GM12878 (cell line): ENCODE results near the gene PLXNA2. TPM values are rescaled to one million over a fixed set of nuclear protein-coding genes. Genes with fewer than 3 reads are reported as not detected.

Experiments
- ATAC-seq: fragments of 200-7000 bp; cut with Tn5 transposase; 3 replicates; pipeline ENCODE4 v1.9.1; 2020; ENCODE audit warnings: mild to moderate bottlenecking, moderate library complexity
- BruUV-seq: library from RNA; stranded (reverse); fragments of 400-500 nt; replicated peaks from 2 replicates; lab custom pipeline; 2021; lab: Mats Ljungman, UMichigan
- CTCF ChIA-PET: fragments of 300-600 bp; sonication (Branson Sonifier 250); formaldehyde crosslinking; extraction: SDS; loops from one replicate; lab custom pipeline; 2021; ENCODE audit warnings: inconsistent platforms; lab: Yijun Ruan, JAX
- POLR2A ChIA-PET: fragments of 350-600 bp; formaldehyde crosslinking; extraction: SDS; loops from one replicate; lab custom pipeline; 2021; ENCODE audit warnings: inconsistent platforms; lab: Charles Lee
- RAD21 ChIA-PET: fragments of 300-600 bp; sonication (Branson Sonifier 250); formaldehyde crosslinking; loops from one replicate; lab custom pipeline; 2023; ENCODE audit warnings: antibody characterized with exemption; ENCODE audit not compliant: unreplicated experiment; lab: Charles Lee
- SMC1A ChIA-PET: fragments of 300-600 bp; sonication (Branson Sonifier 250); formaldehyde crosslinking; loops from one replicate; lab custom pipeline; 2023; ENCODE audit not compliant: unreplicated experiment, uncharacterized antibody; lab: Charles Lee
- DNase-seq: peaks from one replicate; pipeline ENCODE4 v3.0.0-alpha.2; 2011; ENCODE audit warnings: low read depth, low spot score
- FAIRE-seq: peaks from 3 replicates; lab custom pipeline; 2011; peaks lifted over from hg19 to GRCh38; lab: Jason Lieb, UNC
- H2AFZ ChIP-seq: 2 replicates; pipeline ENCODE4 v1.6.0; 2011; ENCODE audit warnings: low read depth, low read length, control low read depth; ENCODE audit not compliant: control insufficient read depth
- H3K27ac ChIP-seq: 2 replicates; pipeline ENCODE4 v1.5.1; 2011; ENCODE audit warnings: control low read depth; ENCODE audit not compliant: control insufficient read depth, insufficient read depth
- H3K27me3 ChIP-seq, 2 experiments: replicated peaks in 1 of 2; 2 replicates each; pipeline versions ENCODE4 v1.6.0 to v1.6.1; 2011; ENCODE audit warnings: low read length in 1 of 2; ENCODE audit not compliant: control insufficient read depth in 2 of 2, insufficient read depth in 2 of 2
- H3K36me3 ChIP-seq, 2 experiments: 2 replicates each; pipeline ENCODE4 v1.5.1; 2011; ENCODE audit warnings: low read length in 1 of 2; ENCODE audit not compliant: control insufficient read depth in 2 of 2, insufficient read depth in 2 of 2
- H3K4me1 ChIP-seq: 2 replicates; pipeline ENCODE4 v1.6.1; 2011; ENCODE audit warnings: mild to moderate bottlenecking, low read length, moderate library complexity, mixed read lengths; ENCODE audit not compliant: control insufficient read depth, insufficient read depth
- H3K4me2 ChIP-seq: 2 replicates; pipeline ENCODE4 v1.6.0; 2011; ENCODE audit warnings: control low read depth; ENCODE audit not compliant: control insufficient read depth, insufficient read depth
- H3K4me3 ChIP-seq: fragments of 200-600 bp; sonication (generic); 2 replicates; pipeline ENCODE4 v1.5.1; 2016
- H3K79me2 ChIP-seq: 2 replicates; pipeline ENCODE4 v1.6.0; 2011; ENCODE audit warnings: low read length; ENCODE audit not compliant: control insufficient read depth, insufficient read depth
- H3K9ac ChIP-seq: 2 replicates; pipeline ENCODE4 v1.8.0; 2011; ENCODE audit warnings: low read length, control low read depth, mixed read lengths; ENCODE audit not compliant: control insufficient read depth, insufficient read depth
- H3K9me3 ChIP-seq: replicated peaks from 3 replicates; pipeline ENCODE4 v1.5.1; 2011; ENCODE audit warnings: mild to moderate bottlenecking, low read length; ENCODE audit not compliant: control insufficient read depth, insufficient read depth
- H4K20me1 ChIP-seq: 2 replicates; pipeline ENCODE4 v1.6.0; 2011; ENCODE audit not compliant: control insufficient read depth, insufficient read depth
- FOXK2 ChIP-seq: fragments of 450-650 bp; IDR thresholded peaks from 2 replicates; pipeline ENCODE4 v1.6.1; 2017; ENCODE audit warnings: mild to moderate bottlenecking, moderate library complexity
- SMAD1 ChIP-seq: fragments of 450-650 bp; IDR thresholded peaks from 2 replicates; pipeline ENCODE4 v1.6.1; 2018; ENCODE audit warnings: mild to moderate bottlenecking, low read depth; ENCODE audit not compliant: partially characterized antibody
- SMC3 ChIP-seq: IDR thresholded peaks from 2 replicates; pipeline ENCODE4 v1.6.1; 2011; ENCODE audit warnings: low read length, improper control_type of control experiment, borderline replicate concordance
- WGBS: methylation state at CpG from one replicate; pipeline ENCODE4 v1.1.6; 2016; ENCODE audit warnings: low lambda C conversion rate; ENCODE audit not compliant: insufficient replicate concordance, insufficient coverage; ENCODE audit errors: missing lambda C conversion rate; 5-methylcytosine and 5-hydroxymethylcytosine counted together
- in situ Hi-C: fragments of 300-500 bp; cut with MboI; formaldehyde crosslinking; loops from 9 replicates; pipeline ENCODE4 v1.14.3; 2018; ENCODE audit warnings: mixed read lengths
- intact Hi-C: fragments of 100-400 bp; cut with micrococcal nuclease; formaldehyde crosslinking; loops from one replicate; pipeline ENCODE4 v1.14.2; 2022; ENCODE audit not compliant: unreplicated experiment
- polyA plus RNA-seq, 11 experiments: library from polyadenylated mRNA; depleted of rRNA in 4 of 11; unstranded in 6 of 11; stranded (reverse) in 5 of 11; fragments of >200 nt; fragmentation: Nextera tagmentation in 4 of 11; fragmentation: Illumina TruSeq in 1 of 11; extraction: Ambion mirVana in 4 of 11; extraction: Trizol in 1 of 11; gene quantifications; 1 replicate in 1 of 11; 2 replicates in 10 of 11; pipeline versions ENCODE4 v1.2.1 to v1.2.3, GENCODE V29; 2011 to 2016; ENCODE audit warnings: inconsistent platforms in 2 of 11, missing spikeins in 2 of 11, low read depth in 1 of 11
- total RNA-seq, 4 experiments: library from RNA; depleted of rRNA in 3 of 4; stranded (reverse); fragments of >200 nt in 3 of 4; fragmentation: Illumina TruSeq in 1 of 4; extraction: Trizol in 1 of 4; gene quantifications; 2 replicates each; pipeline versions ENCODE4 v1.2.1 to v1.2.3, GENCODE V29; 2013 to 2021
- TF ChIP-seq, protein P1 (sequence below): fragments of 450-650 bp; IDR thresholded peaks from 2 replicates; pipeline ENCODE4 v1.6.1; 2017; ENCODE audit warnings: mild to moderate bottlenecking, moderate library complexity
- TF ChIP-seq, protein P2 (sequence below), 3 experiments: IDR thresholded peaks in 2 of 3; conservative IDR thresholded peaks in 1 of 3; 2 replicates each; pipeline ENCODE4 v1.5.1; 2011; ENCODE audit warnings: low read depth in 3 of 3, low read length in 3 of 3, mild to moderate bottlenecking in 3 of 3, control low read depth in 2 of 3, moderate library complexity in 2 of 3, inconsistent platforms in 1 of 3, mixed read lengths in 1 of 3; ENCODE audit not compliant: control insufficient read depth in 2 of 3, insufficient read depth in 1 of 3; ENCODE audit errors: extremely low read depth in 1 of 3

The PLXNA2 gene
- total and polyA plus RNA-seq, 10 of the 15 experiments (the other 5 are each of a cell fraction or from before 2014, with no cell fraction given): under 0.01 to 0.08 (median 0.07) TPM; not detected in 4

GRCh38 chr1:208045463-208046260 is 198.5 kb downstream of the PLXNA2 start:
- CTCF ChIA-PET: interaction anchor here (0.7 to 1.1 kb wide), 2 partner anchors 10 to 169 kb away, joined by 3 read pairs; no protein-coding TSS in a partner anchor

More at GRCh38 chr1:208045463-208046260, 198.5 kb downstream of the PLXNA2 start:
- SMC1A ChIA-PET: interaction anchor here (0.6 kb wide), 1 partner anchor 19 kb away, joined by 3 read pairs; no protein-coding TSS in a partner anchor
- Histone ChIP-seq H4K20me1 (no peaks in the 10 kb centered on the region), H2AFZ (no peak overlapping the region), H3K4me3 (no peak overlapping the region), H3K79me2 (no peaks in the 10 kb centered on the region), H3K27ac (no peak overlapping the region), H3K4me2 (no peak overlapping the region), H3K9me3 (no peaks in the 10 kb centered on the region), H3K4me1 (no peaks in the 10 kb centered on the region), H3K36me3 (no peaks in the 10 kb centered on the region), H3K9ac (no peak overlapping the region), H3K27me3 (no peaks in the 10 kb centered on the region; a peak in 2 of 4 replicates)
- TF ChIP-seq, protein P1, sequence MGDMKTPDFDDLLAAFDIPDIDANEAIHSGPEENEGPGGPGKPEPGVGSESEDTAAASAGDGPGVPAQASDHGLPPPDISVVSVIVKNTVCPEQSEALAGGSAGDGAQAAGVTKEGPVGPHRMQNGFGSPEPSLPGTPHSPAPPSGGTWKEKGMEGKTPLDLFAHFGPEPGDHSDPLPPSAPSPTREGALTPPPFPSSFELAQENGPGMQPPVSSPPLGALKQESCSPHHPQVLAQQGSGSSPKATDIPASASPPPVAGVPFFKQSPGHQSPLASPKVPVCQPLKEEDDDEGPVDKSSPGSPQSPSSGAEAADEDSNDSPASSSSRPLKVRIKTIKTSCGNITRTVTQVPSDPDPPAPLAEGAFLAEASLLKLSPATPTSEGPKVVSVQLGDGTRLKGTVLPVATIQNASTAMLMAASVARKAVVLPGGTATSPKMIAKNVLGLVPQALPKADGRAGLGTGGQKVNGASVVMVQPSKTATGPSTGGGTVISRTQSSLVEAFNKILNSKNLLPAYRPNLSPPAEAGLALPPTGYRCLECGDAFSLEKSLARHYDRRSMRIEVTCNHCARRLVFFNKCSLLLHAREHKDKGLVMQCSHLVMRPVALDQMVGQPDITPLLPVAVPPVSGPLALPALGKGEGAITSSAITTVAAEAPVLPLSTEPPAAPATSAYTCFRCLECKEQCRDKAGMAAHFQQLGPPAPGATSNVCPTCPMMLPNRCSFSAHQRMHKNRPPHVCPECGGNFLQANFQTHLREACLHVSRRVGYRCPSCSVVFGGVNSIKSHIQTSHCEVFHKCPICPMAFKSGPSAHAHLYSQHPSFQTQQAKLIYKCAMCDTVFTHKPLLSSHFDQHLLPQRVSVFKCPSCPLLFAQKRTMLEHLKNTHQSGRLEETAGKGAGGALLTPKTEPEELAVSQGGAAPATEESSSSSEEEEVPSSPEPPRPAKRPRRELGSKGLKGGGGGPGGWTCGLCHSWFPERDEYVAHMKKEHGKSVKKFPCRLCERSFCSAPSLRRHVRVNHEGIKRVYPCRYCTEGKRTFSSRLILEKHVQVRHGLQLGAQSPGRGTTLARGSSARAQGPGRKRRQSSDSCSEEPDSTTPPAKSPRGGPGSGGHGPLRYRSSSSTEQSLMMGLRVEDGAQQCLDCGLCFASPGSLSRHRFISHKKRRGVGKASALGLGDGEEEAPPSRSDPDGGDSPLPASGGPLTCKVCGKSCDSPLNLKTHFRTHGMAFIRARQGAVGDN: no peak
- TF ChIP-seq FOXK2: no peak
- no peak for TF ChIP-seq SMAD1
- no peak for TF ChIP-seq SMC3
- TF ChIP-seq, protein P2, sequence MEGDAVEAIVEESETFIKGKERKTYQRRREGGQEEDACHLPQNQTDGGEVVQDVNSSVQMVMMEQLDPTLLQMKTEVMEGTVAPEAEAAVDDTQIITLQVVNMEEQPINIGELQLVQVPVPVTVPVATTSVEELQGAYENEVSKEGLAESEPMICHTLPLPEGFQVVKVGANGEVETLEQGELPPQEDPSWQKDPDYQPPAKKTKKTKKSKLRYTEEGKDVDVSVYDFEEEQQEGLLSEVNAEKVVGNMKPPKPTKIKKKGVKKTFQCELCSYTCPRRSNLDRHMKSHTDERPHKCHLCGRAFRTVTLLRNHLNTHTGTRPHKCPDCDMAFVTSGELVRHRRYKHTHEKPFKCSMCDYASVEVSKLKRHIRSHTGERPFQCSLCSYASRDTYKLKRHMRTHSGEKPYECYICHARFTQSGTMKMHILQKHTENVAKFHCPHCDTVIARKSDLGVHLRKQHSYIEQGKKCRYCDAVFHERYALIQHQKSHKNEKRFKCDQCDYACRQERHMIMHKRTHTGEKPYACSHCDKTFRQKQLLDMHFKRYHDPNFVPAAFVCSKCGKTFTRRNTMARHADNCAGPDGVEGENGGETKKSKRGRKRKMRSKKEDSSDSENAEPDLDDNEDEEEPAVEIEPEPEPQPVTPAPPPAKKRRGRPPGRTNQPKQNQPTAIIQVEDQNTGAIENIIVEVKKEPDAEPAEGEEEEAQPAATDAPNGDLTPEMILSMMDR (IDR thresholded peaks at IDR 0.05 in 2 of 3, conservative IDR thresholded peaks at IDR 0.05 in 1 of 3; ENCODE audit: control insufficient read depth in 2 of 3, extremely low read depth in 1 of 3, insufficient read depth in 1 of 3, low read depth in 3 of 3, low read length in 3 of 3): 0 out of 6 replicates have a peak, but pooled peaks of 1 of the 3 experiments have one; percentile 4
- ATAC-seq (peak; percentile 38; the same call in 2 of the 3 replicates), FAIRE-seq (no peak), DNase-seq (no peak)
- POLR2A ChIA-PET: no interaction called here
- BruUV-seq: no TSS peak
- RAD21 ChIA-PET: no interaction called here
- intact Hi-C loops: no loop called here
- WGBS: 33% methylated on average over 16 of the region's 16 CpGs
- in situ Hi-C loops: no loop called here
